ENCODE results near the gene EYS.

The EYS gene

DNA sequence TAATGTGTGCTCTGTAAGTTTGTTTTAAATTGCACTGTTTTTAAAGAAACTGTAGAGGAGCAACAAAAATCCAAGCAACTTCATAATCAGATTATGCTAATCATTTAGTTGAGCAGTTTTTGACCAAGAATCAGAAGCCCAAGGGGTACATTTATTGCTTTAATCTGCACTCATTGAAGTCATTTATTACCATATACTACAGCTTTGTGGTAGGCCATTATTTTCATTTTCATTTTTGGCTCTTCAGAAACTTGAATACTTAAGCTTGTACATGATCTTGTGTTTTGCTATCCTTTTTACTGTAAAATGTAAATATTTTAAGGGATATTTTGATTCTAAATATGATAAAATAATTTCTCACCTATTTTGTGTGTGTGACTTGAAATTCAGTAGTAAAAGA is 1992.9 kb downstream of the EYS start:
- TF ChIP-seq EZH2 (IDR thresholded peaks at IDR 0.05), result no peak
- no peak for TF ChIP-seq POLR2AphosphoS5 (IDR thresholded peaks at IDR 0.05; ENCODE audit: borderline replicate concordance, low read depth, low read length)
- Histone ChIP-seq H3K27ac (no peak overlapping the region), H3K9ac (ENCODE audit: insufficient read length) (no peak overlapping the region), H3K4me3 (no peak overlapping the region), H3K9me3 (ENCODE audit: low read depth, low read length) (no peaks in the 10 kb centered on the region), H3K36me3 (ENCODE audit: insufficient read depth, low read length) (peaks cover 44% of the 10 kb centered on the region)
- DNase-seq (ENCODE audit: low read depth, low spot score), result no peak

DNA sequence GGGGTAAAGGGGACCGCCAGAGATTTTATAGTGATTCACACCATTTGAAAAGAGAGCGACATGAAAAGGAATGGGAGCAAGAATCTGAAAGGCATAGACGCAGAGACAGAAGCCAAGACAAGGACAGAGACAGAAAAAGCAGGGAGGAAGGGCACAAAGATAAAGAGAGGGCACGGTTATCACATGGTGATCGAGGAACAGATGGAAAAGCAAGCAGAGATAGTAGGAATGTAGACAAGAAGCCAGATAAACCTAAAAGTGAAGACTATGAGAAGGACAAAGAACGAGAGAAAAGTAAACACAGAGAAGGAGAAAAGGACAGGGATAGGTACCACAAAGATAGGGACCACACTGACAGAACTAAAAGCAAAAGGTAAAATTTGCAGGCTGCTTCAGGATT is 1993.7 kb downstream of the EYS start:
- no peaks in the 10 kb centered on the region for H3K9me3 ChIP-seq (ENCODE audit: low read depth, low read length)
- TF ChIP-seq FOXP2 (optimal IDR thresholded peaks at IDR 0.05; ENCODE audit: control extremely low read depth, extremely low read length, insufficient read depth) (no peak), POLR2AphosphoS5 (IDR thresholded peaks at IDR 0.05; ENCODE audit: borderline replicate concordance, low read depth, low read length) (no peak), EZH2 (IDR thresholded peaks at IDR 0.05) (no peak)
- no peak overlapping the region for H3K9ac ChIP-seq (ENCODE audit: insufficient read length)
- H3K36me3 ChIP-seq (ENCODE audit: insufficient read depth, low read length), result peaks cover 49% of the 10 kb centered on the region
- no peak for DNase-seq (ENCODE audit: low read depth, low spot score)
- H3K27ac ChIP-seq, result no peak overlapping the region
- no peak overlapping the region for H3K4me3 ChIP-seq

GRCh38 chr6:63709148-63709547 is 1997.9 kb downstream of the EYS start:
- Histone ChIP-seq H3K9me3 (ENCODE audit: low read depth, low read length) (no peaks in the 10 kb centered on the region), H3K9ac (ENCODE audit: insufficient read length) (no peak overlapping the region), H3K4me3 (no peak overlapping the region), H3K27ac (no peak overlapping the region), H3K36me3 (ENCODE audit: insufficient read depth, low read length) (peaks cover 86% of the 10 kb centered on the region)
- no peak for DNase-seq (ENCODE audit: low read depth, low spot score)
- TF ChIP-seq POLR2AphosphoS5 (IDR thresholded peaks at IDR 0.05; ENCODE audit: borderline replicate concordance, low read depth, low read length) (no peak), EZH2 (IDR thresholded peaks at IDR 0.05) (no peak), FOXP2 (optimal IDR thresholded peaks at IDR 0.05; ENCODE audit: control extremely low read depth, extremely low read length, insufficient read depth) (no peak)

DNA sequence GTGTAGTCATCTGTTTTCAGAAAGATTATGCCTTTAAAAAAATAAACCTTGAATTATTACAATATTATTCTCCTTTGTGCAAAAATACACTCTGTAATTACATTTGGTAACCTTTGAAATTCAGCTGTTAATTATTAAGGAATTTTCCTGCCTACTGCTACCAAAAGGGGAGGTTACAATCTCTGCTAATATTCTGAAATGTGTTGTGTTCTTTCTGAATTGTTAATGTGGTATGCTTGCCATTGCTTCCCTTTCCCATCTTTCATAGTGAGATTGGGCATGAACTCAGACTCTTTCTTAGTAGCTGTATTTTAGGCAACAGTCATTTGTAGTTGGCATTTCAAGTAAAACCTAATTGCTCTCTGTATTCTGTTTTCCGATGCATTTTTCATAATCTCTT is 1998.4 kb downstream of the EYS start:
- peaks cover 89% of the 10 kb centered on the region for H3K36me3 ChIP-seq (ENCODE audit: insufficient read depth, low read length)
- no peak overlapping the region for H3K27ac ChIP-seq
- no peak overlapping the region for H3K4me3 ChIP-seq
- no peak for DNase-seq (ENCODE audit: low read depth, low spot score)
- no peak overlapping the region for H3K9ac ChIP-seq (ENCODE audit: insufficient read length)
- TF ChIP-seq EZH2 (IDR thresholded peaks at IDR 0.05) (no peak), FOXP2 (optimal IDR thresholded peaks at IDR 0.05; ENCODE audit: control extremely low read depth, extremely low read length, insufficient read depth) (no peak), POLR2AphosphoS5 (IDR thresholded peaks at IDR 0.05; ENCODE audit: borderline replicate concordance, low read depth, low read length) (no peak)
- H3K9me3 ChIP-seq (ENCODE audit: low read depth, low read length), result no peaks in the 10 kb centered on the region

DNA sequence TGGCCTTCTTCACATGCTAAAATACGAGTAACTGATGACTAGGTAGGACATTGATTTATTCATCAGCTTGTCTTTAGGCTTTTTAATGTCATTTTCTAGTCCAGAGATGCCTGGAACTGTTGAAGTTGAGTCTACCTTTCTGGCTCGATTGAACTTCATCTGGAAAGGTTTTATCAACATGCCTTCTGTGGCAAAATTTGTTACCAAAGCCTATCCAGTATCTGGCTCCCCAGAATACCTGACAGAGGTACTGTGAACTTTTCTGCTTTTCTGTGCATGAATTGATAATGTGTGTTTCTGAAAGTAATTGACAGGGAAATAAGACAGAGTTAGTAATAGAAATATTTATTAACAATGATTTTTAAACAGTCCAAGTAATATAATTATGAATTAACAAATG is 2000.4 kb downstream of the EYS start:
- no peak for DNase-seq (ENCODE audit: low read depth, low spot score)
- Histone ChIP-seq H3K27ac (no peak overlapping the region), H3K9me3 (ENCODE audit: low read depth, low read length) (no peaks in the 10 kb centered on the region), H3K9ac (ENCODE audit: insufficient read length) (no peak overlapping the region), H3K36me3 (ENCODE audit: insufficient read depth, low read length) (peaks cover 89% of the 10 kb centered on the region), H3K4me3 (no peak overlapping the region)
- TF ChIP-seq POLR2AphosphoS5 (IDR thresholded peaks at IDR 0.05; ENCODE audit: borderline replicate concordance, low read depth, low read length), result no peak
- no peak for TF ChIP-seq FOXP2 (optimal IDR thresholded peaks at IDR 0.05; ENCODE audit: control extremely low read depth, extremely low read length, insufficient read depth)
- TF ChIP-seq EZH2 (IDR thresholded peaks at IDR 0.05), result no peak

DNA sequence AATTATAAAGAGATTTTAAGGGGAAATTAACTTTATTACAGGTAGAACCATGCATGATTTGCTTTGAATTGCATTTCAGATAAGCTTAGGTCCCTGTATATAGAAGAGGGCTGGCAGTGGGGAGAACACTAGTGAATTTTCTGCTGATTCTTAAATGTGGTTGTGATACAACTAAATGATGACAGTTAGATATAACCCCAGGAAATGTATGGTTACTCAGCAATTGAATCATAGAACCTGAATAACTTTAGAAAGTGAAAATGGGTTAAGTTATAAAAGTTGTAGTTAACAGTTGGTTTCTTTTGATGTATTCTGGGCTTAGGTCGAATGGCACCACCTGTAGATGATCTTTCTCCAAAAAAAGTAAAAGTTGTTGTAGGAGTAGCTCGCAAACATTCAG is 2001.3 kb downstream of the EYS start:
- TF ChIP-seq EZH2 (IDR thresholded peaks at IDR 0.05) (no peak), POLR2AphosphoS5 (IDR thresholded peaks at IDR 0.05; ENCODE audit: borderline replicate concordance, low read depth, low read length) (no peak), FOXP2 (optimal IDR thresholded peaks at IDR 0.05; ENCODE audit: control extremely low read depth, extremely low read length, insufficient read depth) (no peak)
- H3K4me3 ChIP-seq, result no peak overlapping the region
- no peak for DNase-seq (ENCODE audit: low read depth, low spot score)
- H3K9ac ChIP-seq (ENCODE audit: insufficient read length), result no peak overlapping the region
- no peaks in the 10 kb centered on the region for H3K9me3 ChIP-seq (ENCODE audit: low read depth, low read length)
- no peak overlapping the region for H3K27ac ChIP-seq
- H3K36me3 ChIP-seq (ENCODE audit: insufficient read depth, low read length), result peaks cover 89% of the 10 kb centered on the region

DNA sequence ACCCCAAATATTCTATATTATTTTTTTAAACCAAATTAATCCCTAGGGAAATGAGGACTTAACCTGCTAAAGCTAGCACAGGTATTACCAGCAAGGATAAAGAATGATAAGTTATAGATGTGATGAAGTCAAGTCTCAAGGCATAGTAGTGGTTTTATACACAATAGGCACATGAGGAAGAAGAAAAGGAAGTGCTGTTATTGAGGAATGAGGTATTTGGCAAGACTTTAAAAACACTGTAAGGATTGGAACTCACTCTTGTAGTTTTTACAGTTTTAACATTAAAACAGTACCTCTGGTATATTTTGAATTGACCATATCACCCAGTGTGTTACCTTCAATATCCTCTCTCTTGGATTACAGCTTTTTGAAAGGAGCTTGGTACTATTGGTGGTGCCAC is 2016.8 kb downstream of the EYS start:
- peaks cover 40% of the 10 kb centered on the region for H3K36me3 ChIP-seq (ENCODE audit: insufficient read depth, low read length)
- H3K9ac ChIP-seq (ENCODE audit: insufficient read length), result no peak overlapping the region
- TF ChIP-seq EZH2 (IDR thresholded peaks at IDR 0.05) (no peak), POLR2AphosphoS5 (IDR thresholded peaks at IDR 0.05; ENCODE audit: borderline replicate concordance, low read depth, low read length) (no peak), FOXP2 (optimal IDR thresholded peaks at IDR 0.05; ENCODE audit: control extremely low read depth, extremely low read length, insufficient read depth) (no peak)
- H3K27ac ChIP-seq, result no peak overlapping the region
- no peak for DNase-seq (ENCODE audit: low read depth, low spot score)
- H3K4me3 ChIP-seq, result no peak overlapping the region
- no peaks in the 10 kb centered on the region for H3K9me3 ChIP-seq (ENCODE audit: low read depth, low read length)

DNA sequence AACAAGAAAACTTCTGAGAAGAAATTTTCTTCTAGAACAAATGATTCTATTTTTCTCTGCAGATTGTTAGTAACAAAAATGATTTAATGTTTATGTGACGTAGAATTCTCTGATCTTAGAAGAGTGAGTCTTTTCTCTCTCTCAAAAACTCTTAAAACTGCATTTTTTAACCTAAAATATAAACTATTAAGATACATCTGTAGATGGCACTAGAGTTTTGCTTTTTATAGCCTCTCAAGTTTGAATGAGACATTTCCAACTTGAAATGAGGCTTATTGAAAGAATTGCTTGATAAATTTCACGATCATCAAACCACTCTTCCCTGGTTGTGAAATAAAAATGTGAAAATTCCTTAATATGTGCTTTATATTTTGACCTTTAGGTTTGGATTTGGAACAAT is 2017.6 kb downstream of the EYS start:
- peaks cover 43% of the 10 kb centered on the region for H3K36me3 ChIP-seq (ENCODE audit: insufficient read depth, low read length)
- TF ChIP-seq EZH2 (IDR thresholded peaks at IDR 0.05) (no peak), POLR2AphosphoS5 (IDR thresholded peaks at IDR 0.05; ENCODE audit: borderline replicate concordance, low read depth, low read length) (no peak), FOXP2 (optimal IDR thresholded peaks at IDR 0.05; ENCODE audit: control extremely low read depth, extremely low read length, insufficient read depth) (no peak)
- peak overlapping the region; percentile 58; the same call in 1 of the 2 replicates for H3K27ac ChIP-seq

More for the DNA sequence above, 2017.6 kb downstream of the EYS start:
- H3K4me3 ChIP-seq, result no peak overlapping the region
- DNase-seq (ENCODE audit: low read depth, low spot score), result no peak
- H3K9ac ChIP-seq (ENCODE audit: insufficient read length), result no peak overlapping the region
- no peaks in the 10 kb centered on the region for H3K9me3 ChIP-seq (ENCODE audit: low read depth, low read length)

Data from SK-N-MC (cell line).